Renal cortex interstitium (tissue), 11 donors: Measurements from ENCODE around the gene LILRA2. TPM values are rescaled to one million over a fixed set of nuclear protein-coding genes. Genes with fewer than 3 reads are reported as not detected.
"Not testable (repeated sequence)": the region's sequence is repeated elsewhere in the genome, so short reads cannot be mapped to it uniquely, and the experiment has no call there.

Experiments used
- DNase-seq, 11 donors: peaks; one replicate each; pipeline ENCODE4 v3.0.0-alpha.2; 2013; ENCODE audit warnings: low read depth in 9 of 11, low spot score in 4 of 11; ENCODE audit errors: extremely low read depth in 1 of 11
- polyA plus RNA-seq, 3 donors: library from polyadenylated mRNA; unstranded; fragments of 120-200 nt; gene quantifications; one replicate each; pipeline ENCODE4 v1.2.1, GENCODE V29; 2013; ENCODE audit not compliant: insufficient read length in 3 of 3

LILRA2 gene
- polyA plus RNA-seq, 3 donors: 1.1 to 1.4 (median 1.2) TPM

DNA sequence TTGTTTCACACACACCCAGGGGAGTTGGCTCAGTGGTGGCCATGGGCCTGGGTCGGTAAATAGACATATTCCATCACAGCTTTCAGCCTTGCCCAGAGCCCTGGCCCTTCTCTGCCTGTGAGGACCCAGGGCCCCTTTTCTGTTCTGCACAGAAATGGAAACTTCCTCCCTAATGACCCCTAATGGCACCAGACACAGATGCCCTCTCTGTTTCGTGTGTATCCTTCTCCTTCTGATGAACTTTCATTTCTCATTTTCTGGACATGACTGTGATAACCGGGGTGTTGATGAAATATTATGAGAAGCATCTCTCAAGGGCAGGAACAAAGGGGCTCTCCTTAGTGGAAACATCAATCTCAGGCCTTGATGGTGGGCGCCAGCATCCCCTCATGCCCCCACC lies 32.6 kb downstream of the LILRA2 start:
- DNase-seq: no peak

DNA sequence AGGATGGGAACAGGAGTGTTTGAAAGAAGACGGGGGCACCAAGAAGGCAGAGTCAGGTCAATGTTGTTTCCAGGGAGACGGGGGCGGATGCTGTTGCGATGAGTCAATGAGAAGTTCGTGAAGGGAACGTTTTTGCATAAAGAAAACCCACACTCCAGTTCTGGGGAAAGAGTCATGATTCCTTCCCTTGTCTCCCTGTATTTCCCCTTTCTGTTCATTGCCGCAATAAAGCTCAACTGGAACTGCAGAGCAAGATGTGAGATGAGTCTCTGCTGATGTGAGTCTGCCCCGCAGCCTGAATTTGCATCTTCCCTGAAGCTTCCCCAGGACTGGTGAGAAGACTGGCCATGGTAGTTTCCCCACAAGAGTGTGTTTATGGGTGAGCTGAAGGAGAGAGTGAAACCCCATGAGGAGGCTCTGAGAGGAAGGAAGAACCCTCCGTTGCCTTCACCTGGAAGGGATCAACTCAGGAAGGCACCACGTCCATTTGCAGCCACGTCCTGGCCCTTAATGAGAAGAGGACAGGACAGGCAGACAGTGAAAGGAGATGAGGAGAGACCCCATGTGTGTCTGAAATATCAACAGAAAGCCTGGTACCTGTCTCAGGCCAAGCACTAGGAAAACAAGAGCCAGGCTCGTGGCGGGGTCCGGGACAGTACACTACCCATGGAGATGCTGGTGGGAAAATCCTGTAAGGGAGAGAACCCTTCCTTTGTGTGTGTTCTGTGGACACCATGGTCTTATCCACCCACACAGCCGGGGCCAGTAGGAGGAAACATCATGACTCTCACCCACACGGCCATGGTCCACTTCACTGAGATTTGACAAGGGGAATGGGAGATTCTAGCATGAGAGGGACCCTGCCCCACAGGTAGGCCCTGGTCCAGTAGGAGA lies 33.5 kb downstream of the LILRA2 start:
- DNase-seq: no peak

DNA sequence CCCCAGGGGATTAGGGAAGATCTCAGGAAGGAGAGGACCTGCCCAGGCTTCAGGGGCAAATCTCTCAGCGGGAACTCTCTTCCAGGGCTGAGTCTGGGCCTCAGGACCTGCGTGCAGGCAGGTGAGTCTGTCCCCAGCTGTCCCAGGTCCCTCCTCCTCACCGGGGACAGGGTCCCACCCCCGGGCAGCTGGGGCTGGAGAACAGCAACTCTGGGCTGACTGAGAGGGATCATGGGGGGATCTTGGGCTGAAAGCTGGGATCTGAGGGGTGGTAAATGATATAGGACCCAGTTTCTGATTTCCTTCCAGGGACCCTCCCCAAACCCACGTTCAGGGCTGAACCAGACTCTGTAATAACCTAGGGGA lies 34.2 kb downstream of the LILRA2 start:
- no peak for DNase-seq

DNA sequence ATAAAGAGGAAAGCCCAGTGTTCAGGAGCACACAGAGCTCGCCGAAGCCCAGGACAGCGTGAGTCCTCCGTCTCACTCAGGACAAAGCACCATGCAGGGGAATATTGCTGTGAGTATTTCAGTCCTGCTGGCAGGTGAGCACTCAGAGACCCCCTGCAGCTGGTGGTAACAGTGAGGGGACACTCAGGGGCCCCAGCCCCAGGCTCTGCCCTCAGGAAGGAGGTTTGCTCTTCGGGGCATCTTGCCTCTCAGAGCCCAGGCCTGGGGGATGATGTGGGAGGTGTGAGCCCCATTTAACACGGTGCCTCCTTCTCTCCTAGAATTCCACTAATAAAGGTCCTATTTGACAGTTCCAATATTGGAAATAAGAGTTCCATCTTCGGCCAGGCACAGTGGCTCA lies 34.6 kb downstream of the LILRA2 start:
- no peak for DNase-seq

DNA sequence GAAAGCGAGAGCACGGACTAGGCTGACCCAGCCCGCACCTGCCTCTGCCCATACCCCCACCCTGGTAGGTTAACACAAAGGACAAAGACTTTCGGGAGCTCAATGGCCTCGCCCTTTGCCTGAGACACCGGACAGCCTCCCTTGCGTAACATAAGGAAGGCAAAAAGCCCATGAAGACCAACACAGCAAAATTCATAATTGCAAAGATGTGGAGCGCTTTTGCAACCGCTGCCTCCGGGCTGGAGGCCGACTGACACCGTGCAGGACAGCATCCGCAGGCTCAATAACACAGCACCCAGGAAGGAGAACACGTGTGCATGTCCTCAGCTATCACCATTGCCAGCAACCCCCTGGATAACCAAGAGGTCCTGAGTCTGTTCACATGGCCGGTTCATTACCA lies 35.2 kb downstream of the LILRA2 start:
- no peak for DNase-seq

DNA sequence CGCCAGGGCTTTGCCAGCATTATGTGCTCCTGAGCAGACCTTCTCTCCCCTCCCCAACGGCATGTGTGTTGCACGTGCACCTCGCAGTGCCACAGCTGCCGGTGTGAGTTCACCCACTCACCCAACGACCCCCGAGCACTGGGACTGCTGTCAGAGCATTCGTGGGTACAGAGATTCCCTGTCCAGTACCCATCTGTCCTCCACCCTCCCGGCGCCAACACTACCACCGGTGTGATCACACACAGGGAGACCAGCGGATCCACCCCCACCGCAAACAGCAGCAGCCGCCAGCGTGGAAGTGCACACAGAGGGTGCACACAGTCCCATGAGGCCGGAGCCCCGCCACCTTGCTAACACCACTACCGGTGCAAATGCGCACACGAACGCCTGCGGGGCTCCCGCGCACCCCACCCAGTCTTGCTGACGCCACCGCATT lies 35.8 kb downstream of the LILRA2 start:
- no peak for DNase-seq

DNA sequence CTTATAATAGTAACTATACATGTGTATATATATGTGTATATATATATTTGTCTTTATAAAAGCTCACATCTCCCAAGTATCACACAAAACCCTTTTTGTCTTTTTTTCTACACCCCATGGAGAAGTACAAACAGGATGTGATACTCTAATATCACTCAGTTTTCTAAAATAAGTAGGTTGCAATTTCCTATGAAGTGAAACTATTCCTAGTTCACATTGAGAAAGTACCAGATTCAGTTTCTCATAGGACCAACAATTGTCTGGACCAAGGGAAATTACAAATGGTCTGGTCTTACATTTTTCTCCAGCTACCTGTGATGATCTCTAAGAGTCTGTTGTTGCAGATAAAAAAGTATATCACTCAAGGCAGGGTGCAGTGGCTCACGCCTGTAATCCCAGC lies 38.8 kb downstream of the LILRA2 start:
- DNase-seq: no peak

DNA sequence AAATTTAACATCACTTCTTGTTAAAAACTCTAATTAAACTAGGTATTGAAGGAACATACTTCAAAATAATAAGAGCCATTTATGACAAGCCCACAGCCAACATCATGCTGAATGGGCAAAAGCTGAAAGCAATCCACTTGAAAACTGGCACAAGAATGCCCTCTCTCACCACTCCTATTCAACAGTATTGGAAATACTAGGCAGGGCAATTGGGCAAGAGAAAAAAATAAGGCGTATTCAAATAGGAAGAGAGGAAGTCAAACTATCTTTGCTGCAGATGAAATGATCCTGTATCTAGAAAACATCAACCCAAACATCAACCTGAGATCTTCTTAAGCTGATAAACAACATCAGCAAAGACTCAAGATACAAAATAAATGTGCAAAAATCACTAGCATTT lies 41.1 kb downstream of the LILRA2 start:
- DNase-seq: no peak

DNA sequence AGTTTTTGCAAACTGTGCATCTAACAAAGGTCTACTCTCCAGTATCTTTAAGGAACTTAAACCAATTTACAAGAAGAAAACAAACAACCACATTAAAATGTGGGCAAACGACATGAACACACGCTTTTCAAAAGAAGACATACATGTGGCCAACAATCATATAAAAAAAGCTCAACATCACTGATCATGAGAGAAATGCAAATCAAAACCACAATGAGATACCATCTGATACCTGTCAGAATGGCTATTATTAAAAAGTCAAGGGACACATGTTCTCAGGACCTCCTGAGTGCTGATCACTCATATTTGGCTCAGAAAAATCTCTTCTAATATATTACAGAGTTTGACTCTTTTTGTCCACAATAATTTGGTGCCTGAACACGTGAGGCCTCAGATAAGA lies 42.5 kb downstream of the LILRA2 start:
- no peak for DNase-seq

DNA sequence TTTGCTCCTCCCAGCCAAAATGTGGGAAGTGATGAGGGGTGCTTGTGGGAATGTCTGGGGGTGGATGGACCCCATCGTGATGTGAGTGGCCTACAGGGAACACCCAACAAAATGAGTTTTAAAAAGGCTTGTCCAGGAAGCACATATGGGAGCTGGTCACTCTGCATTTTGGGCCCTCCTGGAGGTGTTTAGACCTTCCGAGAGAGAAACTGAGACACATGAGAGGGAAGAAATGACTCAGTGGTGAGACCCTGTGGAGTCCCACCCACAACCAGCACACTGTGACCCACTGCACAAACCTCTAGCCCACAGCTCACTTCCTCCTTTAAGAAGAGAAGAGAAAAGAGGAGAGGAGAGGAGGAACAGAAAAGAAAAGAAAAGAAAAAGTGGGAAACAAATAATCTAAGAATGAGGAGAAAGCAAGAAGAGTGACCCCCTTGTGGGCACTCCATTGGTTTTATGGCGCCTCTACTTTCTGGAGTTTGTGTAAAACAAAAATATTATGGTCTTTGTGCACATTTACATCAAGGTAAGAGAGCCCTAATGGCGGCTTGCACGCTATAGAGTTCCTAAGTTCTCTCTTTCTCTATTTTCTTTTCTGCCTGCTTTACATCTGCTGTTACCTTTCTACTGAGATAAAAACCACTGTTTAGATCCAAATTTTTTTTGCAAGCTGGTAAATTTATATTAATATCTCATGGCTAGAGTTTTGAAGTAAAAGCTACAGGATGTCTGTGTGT lies 43.4 kb downstream of the LILRA2 start:
- DNase-seq: no peak

DNA sequence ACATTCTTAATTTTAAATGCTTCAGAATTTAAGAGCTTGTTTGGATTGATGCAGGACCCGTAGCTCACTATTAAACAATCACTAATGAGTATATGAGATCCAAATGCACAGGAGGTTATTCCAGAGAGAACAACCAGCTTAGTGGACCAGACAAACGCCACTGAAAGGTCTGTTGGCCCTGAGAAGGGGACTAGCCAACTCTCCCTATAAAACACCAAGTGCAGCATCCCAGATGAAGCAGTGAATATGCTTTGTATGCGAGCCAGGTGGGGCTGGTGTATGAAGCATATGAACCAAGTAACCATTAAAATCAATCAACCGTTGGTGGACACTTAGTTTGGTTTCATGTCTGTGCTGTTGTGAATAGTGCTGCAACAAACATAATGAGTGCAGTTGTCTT lies 46.9 kb downstream of the LILRA2 start:
- no peak for DNase-seq

DNA sequence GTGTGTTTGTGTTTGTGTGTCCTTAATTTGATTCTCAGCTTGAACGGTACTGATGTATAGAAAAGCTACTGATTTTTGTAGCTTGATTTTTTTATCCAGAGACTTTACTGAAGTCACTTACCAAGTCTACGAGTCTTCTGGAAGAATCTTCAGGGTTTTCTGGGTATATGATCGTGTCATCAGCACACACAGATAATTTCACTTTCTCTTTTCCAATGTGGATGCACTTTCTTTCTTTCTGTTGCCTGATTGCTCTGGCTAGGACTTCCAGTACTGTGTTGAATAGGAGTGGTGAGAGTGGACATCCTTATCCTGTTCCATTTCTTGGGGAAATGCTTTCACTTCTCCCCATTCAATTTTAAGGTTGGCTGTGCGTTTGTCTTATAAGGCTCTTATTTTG lies 48.8 kb downstream of the LILRA2 start:
- DNase-seq: no peak

DNA sequence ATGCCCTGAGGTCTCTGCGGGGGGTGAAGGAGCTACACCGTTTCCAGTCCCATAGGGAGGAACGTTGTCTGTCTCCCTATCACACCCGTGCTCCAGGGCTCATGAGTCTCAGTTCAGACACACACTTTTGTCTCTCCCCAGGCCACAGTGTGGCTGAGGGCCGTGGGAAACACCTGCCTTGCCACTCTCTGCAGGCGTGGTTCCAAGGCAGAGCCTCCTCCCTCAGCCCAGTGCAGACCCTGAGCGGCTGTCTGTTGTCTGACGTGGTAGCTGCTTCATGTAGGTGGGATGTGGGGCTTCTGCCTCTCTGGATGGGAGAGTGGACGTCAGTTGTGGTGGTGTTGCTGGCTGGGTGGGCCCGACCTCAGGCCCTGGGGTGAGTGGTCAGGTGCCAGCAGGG lies 50.6 kb downstream of the LILRA2 start:
- DNase-seq: not testable (repeated sequence)

DNA sequence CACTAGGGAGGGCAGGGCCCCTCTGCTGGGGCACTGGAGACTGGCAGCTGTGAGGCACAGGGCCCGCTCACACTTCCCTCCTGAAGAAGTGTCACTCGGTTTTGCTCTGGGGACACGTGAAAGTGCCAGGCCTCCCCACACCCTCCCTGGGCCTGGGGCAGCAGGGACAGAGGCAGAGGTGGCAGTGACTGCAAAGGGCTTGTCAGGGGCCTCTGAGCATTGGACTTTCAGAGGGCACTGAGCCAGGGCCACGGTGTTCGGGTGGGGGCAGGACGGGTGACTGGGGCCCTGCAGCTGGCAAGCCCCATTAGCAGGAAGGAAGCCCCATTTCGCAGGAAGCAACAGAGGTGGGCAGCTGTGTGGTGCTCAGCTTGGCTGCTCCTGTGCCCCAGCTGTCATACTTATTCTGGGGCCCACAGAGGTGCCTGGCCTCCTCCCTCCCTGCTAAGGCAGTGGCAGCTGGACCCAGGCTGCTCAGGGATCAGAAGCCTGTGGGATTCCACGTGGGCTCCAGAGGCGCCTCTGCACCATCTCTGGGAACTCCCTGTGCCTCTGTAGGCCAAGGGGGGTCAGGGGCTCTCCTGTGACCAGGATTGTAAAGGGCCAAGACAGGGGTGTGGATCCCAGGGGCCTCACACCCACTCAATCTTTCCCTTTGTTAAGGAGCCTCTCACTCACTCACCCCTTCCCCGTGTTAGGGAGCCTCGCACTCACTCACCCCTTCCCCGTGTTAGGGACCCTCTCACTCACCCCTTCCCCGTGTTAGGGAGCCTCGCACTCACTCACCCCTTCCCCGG lies 51.5 kb downstream of the LILRA2 start:
- not testable (repeated sequence) for DNase-seq

DNA sequence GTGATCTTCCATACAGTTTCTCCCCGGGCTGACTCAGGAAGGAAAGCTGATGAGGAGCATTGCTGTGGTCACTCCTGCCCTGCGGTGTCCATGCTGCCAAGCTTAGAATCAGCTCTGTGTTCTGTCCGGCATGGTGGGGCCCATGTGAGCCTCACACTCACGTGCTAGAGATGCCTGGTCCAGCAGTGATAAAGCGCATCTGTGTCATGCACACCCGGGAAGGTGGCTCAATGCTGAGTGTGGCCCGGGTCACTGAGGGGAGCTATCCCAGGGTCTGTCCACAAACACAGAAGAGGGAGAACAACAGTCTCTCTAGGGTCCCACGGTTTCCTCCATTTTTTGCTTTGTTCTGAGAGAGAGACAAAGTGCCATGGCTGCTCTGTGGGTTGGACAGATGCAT lies 53.2 kb downstream of the LILRA2 start:
- DNase-seq: no peak

DNA sequence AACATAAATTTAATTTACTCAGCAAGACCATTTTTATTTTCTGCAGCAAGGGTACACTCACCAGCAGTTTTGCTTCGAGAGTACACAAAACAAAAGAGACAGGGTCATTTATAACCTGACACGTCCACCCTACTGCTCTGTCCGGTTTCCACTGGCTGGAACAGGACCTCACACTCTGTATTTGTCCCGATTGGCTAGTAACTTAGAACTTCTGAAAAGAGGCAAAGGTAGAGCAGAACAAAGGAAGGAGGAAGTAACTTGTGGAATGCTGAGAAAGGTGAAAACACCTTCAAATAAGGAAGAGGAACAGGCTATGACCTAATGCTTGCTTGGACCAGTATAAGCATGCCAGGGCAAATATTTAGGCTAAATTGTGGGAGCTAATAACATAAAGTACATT lies 54.3 kb downstream of the LILRA2 start:
- not testable (repeated sequence) for DNase-seq

DNA sequence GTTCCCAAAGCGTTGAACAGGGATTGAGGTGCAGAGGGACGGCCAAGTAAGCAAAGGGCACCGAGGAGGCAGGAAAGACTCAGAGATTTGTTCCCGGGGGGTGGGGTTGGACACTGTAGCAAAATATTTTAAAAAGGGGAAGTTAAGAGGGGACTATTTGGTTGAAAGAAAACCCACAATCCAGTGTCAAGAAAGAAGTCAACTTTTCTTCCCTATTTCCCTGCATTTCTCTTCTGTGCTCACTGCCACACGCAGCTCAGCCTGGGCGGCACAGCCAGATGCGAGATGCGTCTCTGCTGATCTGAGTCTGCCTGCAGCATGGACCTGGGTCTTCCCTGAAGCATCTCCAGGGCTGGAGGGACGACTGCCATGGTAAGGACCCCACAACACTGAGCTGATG lies 56.7 kb downstream of the LILRA2 start, which contains the start of gene LILRB1:
LILRB1 (plus strand) TSS at position 223 of the 400 bp plus-strand sequence. CDS start 590 bp downstream, outside the sequence.
- DNase-seq: not testable (repeated sequence)

DNA sequence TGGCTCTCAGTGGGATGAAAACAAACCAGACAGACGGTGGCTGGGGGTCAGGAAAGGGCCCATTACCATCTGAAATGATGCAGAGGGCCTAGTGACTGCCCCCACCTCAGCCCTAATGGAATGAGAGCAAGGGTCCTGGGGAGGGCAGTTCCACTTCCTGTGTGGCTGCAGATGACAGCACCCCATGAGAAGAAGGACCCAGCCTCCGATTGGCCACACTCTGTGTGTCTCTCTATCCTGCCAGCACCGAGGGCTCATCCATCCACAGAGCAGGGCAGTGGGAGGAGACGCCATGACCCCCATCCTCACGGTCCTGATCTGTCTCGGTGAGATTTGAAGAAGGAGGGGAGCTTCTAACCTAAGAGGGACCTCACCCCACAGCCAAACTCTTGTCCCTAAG lies 57.2 kb downstream of the LILRA2 start:
- DNase-seq: no peak

DNA sequence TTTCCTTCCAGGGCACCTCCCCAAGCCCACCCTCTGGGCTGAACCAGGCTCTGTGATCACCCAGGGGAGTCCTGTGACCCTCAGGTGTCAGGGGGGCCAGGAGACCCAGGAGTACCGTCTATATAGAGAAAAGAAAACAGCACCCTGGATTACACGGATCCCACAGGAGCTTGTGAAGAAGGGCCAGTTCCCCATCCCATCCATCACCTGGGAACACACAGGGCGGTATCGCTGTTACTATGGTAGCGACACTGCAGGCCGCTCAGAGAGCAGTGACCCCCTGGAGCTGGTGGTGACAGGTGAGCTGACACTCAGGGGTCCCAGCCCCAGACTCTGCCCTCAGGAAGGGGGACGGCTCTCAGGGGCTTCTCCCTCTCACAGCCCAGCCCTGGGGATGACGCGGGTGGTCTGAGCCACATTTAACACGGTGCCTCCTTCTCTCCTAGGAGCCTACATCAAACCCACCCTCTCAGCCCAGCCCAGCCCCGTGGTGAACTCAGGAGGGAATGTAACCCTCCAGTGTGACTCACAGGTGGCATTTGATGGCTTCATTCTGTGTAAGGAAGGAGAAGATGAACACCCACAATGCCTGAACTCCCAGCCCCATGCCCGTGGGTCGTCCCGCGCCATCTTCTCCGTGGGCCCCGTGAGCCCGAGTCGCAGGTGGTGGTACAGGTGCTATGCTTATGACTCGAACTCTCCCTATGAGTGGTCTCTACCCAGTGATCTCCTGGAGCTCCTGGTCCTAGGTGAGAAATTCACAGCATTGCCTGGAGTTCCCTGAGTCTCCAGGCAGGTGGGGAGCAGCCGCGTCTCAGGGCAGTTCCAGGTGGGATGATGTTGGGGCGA lies 58.1 kb downstream of the LILRA2 start:
- not testable (repeated sequence) for DNase-seq
